ENCODE data around the gene GVQW3. TPM values are rescaled to one million over a fixed set of nuclear protein-coding genes. Genes with fewer than 3 reads are reported as not detected.

Gene GVQW3
- total and polyA plus RNA-seq, 2 of the 8 experiments (the other 6 are each of a cell fraction or from before 2014, with no cell fraction given): 5.5 to 8.1 TPM

DNA sequence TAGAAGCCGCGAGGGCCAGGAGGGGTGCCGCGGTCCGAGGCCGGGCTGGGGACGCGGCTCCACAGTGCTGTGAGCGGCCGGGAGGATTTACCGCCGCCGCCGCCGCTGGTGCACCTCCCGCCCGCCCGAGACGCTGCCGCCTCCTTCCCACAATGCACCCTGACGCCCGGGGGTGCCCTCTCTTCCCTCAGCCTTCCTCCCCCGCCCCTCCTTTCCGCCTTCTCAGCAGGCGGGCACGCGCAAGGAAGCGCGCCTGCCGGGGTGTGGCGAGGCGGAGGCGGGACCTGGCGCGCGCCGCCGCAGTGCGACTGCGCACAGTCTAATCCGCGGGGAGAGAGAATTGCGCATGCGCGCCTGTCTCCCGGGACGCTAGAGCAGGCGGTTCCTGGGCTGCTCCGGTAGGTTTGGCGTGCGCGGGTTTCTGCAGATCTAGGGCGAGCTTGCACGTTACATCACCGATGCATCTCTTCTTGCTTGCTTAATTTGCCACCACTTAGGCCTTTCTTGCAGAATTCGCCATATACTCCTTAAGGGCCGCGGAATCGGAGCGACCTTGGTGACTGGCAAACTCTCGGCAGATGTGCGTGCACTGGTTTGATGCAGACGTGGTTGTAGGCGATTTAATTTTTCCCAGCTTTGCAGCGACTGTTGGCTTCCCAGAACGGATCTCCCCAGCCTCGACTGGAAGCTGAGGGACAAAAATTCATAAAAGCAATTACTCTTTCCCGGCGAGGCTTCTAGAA, at the start of gene GVQW3, which contains the start of gene THAP12 (continued):
- TF ChIP-seq RFX5 (IDR thresholded peaks at IDR 0.05; ENCODE audit: borderline replicate concordance, low read depth, low read length): no peak
- no peak for TF ChIP-seq JUN (IDR thresholded peaks at IDR 0.05; ENCODE audit: low read depth, low read length)
- TF ChIP-seq RAD21 (IDR thresholded peaks at IDR 0.05 in 1 of 2, conservative IDR thresholded peaks at IDR 0.05 in 1 of 2; ENCODE audit: low read depth in 2 of 2, low read length in 2 of 2): no peak
- TF ChIP-seq CBX8 (IDR thresholded peaks at IDR 0.05; ENCODE audit: borderline replicate concordance, low read depth, low read length): no peak
- TF ChIP-seq SRF (IDR thresholded peaks at IDR 0.05; ENCODE audit: low read depth, low read length): no peak
- peak; percentile 57 for TF ChIP-seq PHF8 (conservative IDR thresholded peaks at IDR 0.05; ENCODE audit: low read depth, low read length)
- no peak for TF ChIP-seq SUZ12 (IDR thresholded peaks at IDR 0.05; ENCODE audit: low read length)
- no peak for TF ChIP-seq KDM5A (IDR thresholded peaks at IDR 0.05; ENCODE audit: low read length)
- TF ChIP-seq SIRT6 (IDR thresholded peaks at IDR 0.05; ENCODE audit: low read length): no peak
- TF ChIP-seq ZNF274 (IDR thresholded peaks at IDR 0.05; ENCODE audit: borderline replicate concordance, extremely low read depth, low read length): no peak
- TF ChIP-seq NRF1 (IDR thresholded peaks at IDR 0.05; ENCODE audit: low read depth, low read length): peak; percentile 94
- no peak for TF ChIP-seq SP4 (IDR thresholded peaks at IDR 0.05; ENCODE audit: low read length)
- no peak for TF ChIP-seq CTBP2 (IDR thresholded peaks at IDR 0.05; ENCODE audit: borderline replicate concordance, insufficient read depth, insufficient read length, low read length)
- TF ChIP-seq, protein P1, sequence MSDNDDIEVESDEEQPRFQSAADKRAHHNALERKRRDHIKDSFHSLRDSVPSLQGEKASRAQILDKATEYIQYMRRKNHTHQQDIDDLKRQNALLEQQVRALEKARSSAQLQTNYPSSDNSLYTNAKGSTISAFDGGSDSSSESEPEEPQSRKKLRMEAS (IDR thresholded peaks at IDR 0.05): 0 out of 2 replicates have a peak, but pooled peaks have one; percentile 31
- no peak for TF ChIP-seq NANOG (IDR thresholded peaks at IDR 0.05; ENCODE audit: insufficient read depth, low read depth, low read length, poor library complexity, severe bottlenecking)
- TF ChIP-seq HDAC2 (IDR thresholded peaks at IDR 0.05; ENCODE audit: borderline replicate concordance in 1 of 2, low read depth in 2 of 2, low read length in 2 of 2): no peak
- peak; percentile 52; the same call in 1 of the 2 replicates for TF ChIP-seq RBBP5 (IDR thresholded peaks at IDR 0.05; ENCODE audit: borderline replicate concordance, low read depth, low read length)
- no peak for TF ChIP-seq SIX5 (IDR thresholded peaks at IDR 0.05; ENCODE audit: low read depth, low read length)
- TF ChIP-seq RXRA (IDR thresholded peaks at IDR 0.05; ENCODE audit: insufficient read depth, low read depth, low read length): no peak
- TF ChIP-seq TAF7 (optimal IDR thresholded peaks at IDR 0.05; ENCODE audit: borderline replicate concordance, low read depth, low read length): no peak
- 0 out of 2 replicates have a peak, but pooled peaks have one; percentile 32 for TF ChIP-seq CEBPB (IDR thresholded peaks at IDR 0.05; ENCODE audit: low read depth, low read length)

All from H1 (cell line).